K562 (cell line): Measurements from ENCODE around the gene GSS. TPM values are rescaled to one million over a fixed set of nuclear protein-coding genes. Genes with fewer than 3 reads are reported as not detected.

ENCODE experiments used
- E2F3 ChIP-seq: fragments of 250-450 bp; sonication (Bioruptor Pico); IDR thresholded peaks from 2 replicates; pipeline ENCODE4 v1.4.0; 2020; ENCODE audit warnings: mild to moderate bottlenecking
- ETV5 ChIP-seq: sonication (generic); formaldehyde crosslinking; IDR thresholded peaks from 2 replicates; pipeline ENCODE4 v1.4.0; 2020; ENCODE audit warnings: low read depth, mild to moderate bottlenecking, missing genetic modification reagents
- KLF13 ChIP-seq: fragments of 450-650 bp; IDR thresholded peaks from 2 replicates; pipeline ENCODE4 v1.6.1; 2016; ENCODE audit warnings: missing genetic modification characterization, low read depth, mild to moderate bottlenecking, missing compliant biosample characterization, moderate library complexity, borderline replicate concordance
- MCM2 ChIP-seq: fragments of 450-650 bp; IDR thresholded peaks from 2 replicates; pipeline ENCODE4 v1.6.1; 2017; ENCODE audit warnings: low read depth, mild to moderate bottlenecking
- POLR2AphosphoS2 ChIP-seq: IDR thresholded peaks from 2 replicates; pipeline ENCODE4 v1.6.1; 2012; ENCODE audit warnings: low read length, improper control_type of control experiment
- SIRT6 ChIP-seq: IDR thresholded peaks from one replicate; pipeline ENCODE4 v1.6.1; 2012; ENCODE audit warnings: low read depth, mild to moderate bottlenecking, control low read depth, inconsistent platforms, low read length, moderate library complexity
- SRSF9 ChIP-seq: fragments of 200-400 bp; formaldehyde crosslinking; IDR thresholded peaks from 2 replicates; pipeline ENCODE4 v1.6.1; 2017; ENCODE audit warnings: low read depth, low read length, borderline replicate concordance
- ZBTB1 ChIP-seq: sonication (generic); formaldehyde crosslinking; IDR thresholded peaks from 2 replicates; pipeline ENCODE4 v1.8.1; 2023; ENCODE audit warnings: missing genetic modification reagents, low read depth, mild to moderate bottlenecking, borderline replicate concordance
- ZKSCAN8 ChIP-seq: fragments of 200-800 bp; sonication (Bioruptor generic); IDR thresholded peaks from 2 replicates; pipeline ENCODE4 v1.6.1; 2016; ENCODE audit warnings: missing genetic modification characterization, missing compliant biosample characterization
- ZNF174 ChIP-seq: fragments of 250-450 bp; sonication (Bioruptor Pico); IDR thresholded peaks from 2 replicates; pipeline ENCODE4 v1.4.0; 2020; ENCODE audit warnings: mild to moderate bottlenecking
- ZNF830 ChIP-seq: fragments of 250-450 bp; sonication (Bioruptor Pico); IDR thresholded peaks from 2 replicates; pipeline ENCODE4 v1.5.0; 2021; ENCODE audit warnings: mild to moderate bottlenecking
- polyA plus RNA-seq, 8 experiments: library from polyadenylated mRNA; depleted of rRNA in 4 of 8; stranded (reverse) in 5 of 8; unstranded in 3 of 8; fragments of >200 nt; fragmentation: Nextera tagmentation in 2 of 8; fragmentation: Illumina TruSeq in 1 of 8; extraction: Ambion mirVana in 2 of 8; extraction: Trizol in 1 of 8; gene quantifications; 2 replicates each; pipeline versions ENCODE4 v1.2.1 to v1.2.3, GENCODE V29; 2011 to 2014; ENCODE audit warnings: inconsistent platforms in 1 of 8, missing spikeins in 1 of 8
- total RNA-seq, 7 experiments: library from RNA; depleted of rRNA in 6 of 7; stranded (reverse); fragments of >200 nt in 6 of 7; fragmentation: Illumina TruSeq in 2 of 7; extraction: Trizol in 2 of 7; gene quantifications; 2 replicates each; pipeline versions ENCODE4 v1.2.1 to v1.2.3, GENCODE V29; 2011 to 2021; ENCODE audit warnings: low replicate concordance in 1 of 7
- TF ChIP-seq, protein P1 (sequence below): fragments of 450-650 bp; formaldehyde crosslinking; conservative IDR thresholded peaks from 2 replicates; pipeline ENCODE4 v1.4.0; 2022; ENCODE audit warnings: mild to moderate bottlenecking, missing genetic modification characterization
- TF ChIP-seq, protein P2 (sequence below): fragments of 250-450 bp; sonication (Bioruptor Pico); IDR thresholded peaks from 2 replicates; pipeline ENCODE4 v1.5.0; 2021; ENCODE audit warnings: mild to moderate bottlenecking, borderline replicate concordance
- TF ChIP-seq, protein P3 (sequence below): IDR thresholded peaks from 2 replicates; pipeline ENCODE4 v1.6.1; 2012; ENCODE audit warnings: low read depth, low read length, improper control_type of control experiment, borderline replicate concordance
- TF ChIP-seq, protein P4 (sequence below): fragments of 250-450 bp; sonication (Bioruptor Pico); IDR thresholded peaks from 2 replicates; pipeline ENCODE4 v1.4.0; 2020; ENCODE audit warnings: mild to moderate bottlenecking
- TF ChIP-seq, protein P5 (sequence below): sonication (generic); formaldehyde crosslinking; IDR thresholded peaks from 2 replicates; pipeline ENCODE4 v1.4.0; 2020; ENCODE audit warnings: mild to moderate bottlenecking, missing genetic modification reagents
- TF ChIP-seq, protein P6 (sequence below): sonication (generic); formaldehyde crosslinking; IDR thresholded peaks from 2 replicates; pipeline ENCODE4 v1.8.1; 2023; ENCODE audit warnings: mild to moderate bottlenecking, missing genetic modification reagents

GSS gene
- total and polyA plus RNA-seq, 9 of the 15 experiments (the other 6 are each of a cell fraction or from before 2014, with no cell fraction given), result 18.4 to 165 (median 89.4) TPM

DNA sequence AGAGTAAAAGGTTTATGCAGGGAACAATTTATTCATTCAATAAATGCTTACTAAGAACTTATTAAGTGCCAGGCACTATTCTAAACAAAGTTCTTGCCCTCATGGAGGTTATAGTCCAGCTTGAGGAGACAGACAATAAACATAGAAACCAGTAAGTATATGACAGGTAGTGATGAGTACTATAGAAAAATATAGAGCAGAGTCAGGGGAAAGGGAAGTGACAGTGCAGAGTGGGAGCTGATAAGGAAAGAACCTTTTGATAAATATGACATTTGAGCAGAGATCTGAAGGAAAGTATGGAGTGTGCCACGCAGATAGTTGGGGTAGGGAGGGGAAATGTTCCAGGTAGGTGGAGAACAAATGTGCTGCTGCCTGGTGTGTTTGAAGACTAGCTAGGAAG is 67.1 kb downstream of the GSS start (continued):
- TF ChIP-seq, protein P1, sequence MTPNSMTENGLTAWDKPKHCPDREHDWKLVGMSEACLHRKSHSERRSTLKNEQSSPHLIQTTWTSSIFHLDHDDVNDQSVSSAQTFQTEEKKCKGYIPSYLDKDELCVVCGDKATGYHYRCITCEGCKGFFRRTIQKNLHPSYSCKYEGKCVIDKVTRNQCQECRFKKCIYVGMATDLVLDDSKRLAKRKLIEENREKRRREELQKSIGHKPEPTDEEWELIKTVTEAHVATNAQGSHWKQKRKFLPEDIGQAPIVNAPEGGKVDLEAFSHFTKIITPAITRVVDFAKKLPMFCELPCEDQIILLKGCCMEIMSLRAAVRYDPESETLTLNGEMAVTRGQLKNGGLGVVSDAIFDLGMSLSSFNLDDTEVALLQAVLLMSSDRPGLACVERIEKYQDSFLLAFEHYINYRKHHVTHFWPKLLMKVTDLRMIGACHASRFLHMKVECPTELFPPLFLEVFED, result 0 out of 2 replicates have a peak, but pooled peaks have one; percentile 54
- TF ChIP-seq ZNF174 (no peak), ETV5 (CRISPR knock-in tag) (no peak), ZKSCAN8 (CRISPR knock-in tag) (0 out of 2 replicates have a peak, but pooled peaks have one; percentile 43), MCM2 (no peak), SIRT6 (no peak), ZBTB1 (CRISPR knock-in tag) (no peak), ZNF830 (CRISPR knock-in tag) (no peak), E2F3 (CRISPR knock-in tag) (no peak), KLF13 (tag) (no peak), POLR2AphosphoS2 (peak; percentile 67; the same call in 1 of the 2 replicates), SRSF9 (no peak)
- TF ChIP-seq, protein P2, sequence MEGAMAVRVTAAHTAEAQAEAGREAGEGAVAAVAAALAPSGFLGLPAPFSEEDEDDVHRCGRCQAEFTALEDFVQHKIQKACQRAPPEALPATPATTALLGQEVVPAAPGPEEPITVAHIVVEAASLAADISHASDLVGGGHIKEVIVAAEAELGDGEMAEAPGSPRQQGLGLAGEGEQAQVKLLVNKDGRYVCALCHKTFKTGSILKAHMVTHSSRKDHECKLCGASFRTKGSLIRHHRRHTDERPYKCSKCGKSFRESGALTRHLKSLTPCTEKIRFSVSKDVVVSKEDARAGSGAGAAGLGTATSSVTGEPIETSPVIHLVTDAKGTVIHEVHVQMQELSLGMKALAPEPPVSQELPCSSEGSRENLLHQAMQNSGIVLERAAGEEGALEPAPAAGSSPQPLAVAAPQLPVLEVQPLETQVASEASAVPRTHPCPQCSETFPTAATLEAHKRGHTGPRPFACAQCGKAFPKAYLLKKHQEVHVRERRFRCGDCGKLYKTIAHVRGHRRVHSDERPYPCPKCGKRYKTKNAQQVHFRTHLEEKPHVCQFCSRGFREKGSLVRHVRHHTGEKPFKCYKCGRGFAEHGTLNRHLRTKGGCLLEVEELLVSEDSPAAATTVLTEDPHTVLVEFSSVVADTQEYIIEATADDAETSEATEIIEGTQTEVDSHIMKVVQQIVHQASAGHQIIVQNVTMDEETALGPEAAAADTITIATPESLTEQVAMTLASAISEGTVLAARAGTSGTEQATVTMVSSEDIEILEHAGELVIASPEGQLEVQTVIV (CRISPR knock-in tag), result no peak
- TF ChIP-seq, protein P3, sequence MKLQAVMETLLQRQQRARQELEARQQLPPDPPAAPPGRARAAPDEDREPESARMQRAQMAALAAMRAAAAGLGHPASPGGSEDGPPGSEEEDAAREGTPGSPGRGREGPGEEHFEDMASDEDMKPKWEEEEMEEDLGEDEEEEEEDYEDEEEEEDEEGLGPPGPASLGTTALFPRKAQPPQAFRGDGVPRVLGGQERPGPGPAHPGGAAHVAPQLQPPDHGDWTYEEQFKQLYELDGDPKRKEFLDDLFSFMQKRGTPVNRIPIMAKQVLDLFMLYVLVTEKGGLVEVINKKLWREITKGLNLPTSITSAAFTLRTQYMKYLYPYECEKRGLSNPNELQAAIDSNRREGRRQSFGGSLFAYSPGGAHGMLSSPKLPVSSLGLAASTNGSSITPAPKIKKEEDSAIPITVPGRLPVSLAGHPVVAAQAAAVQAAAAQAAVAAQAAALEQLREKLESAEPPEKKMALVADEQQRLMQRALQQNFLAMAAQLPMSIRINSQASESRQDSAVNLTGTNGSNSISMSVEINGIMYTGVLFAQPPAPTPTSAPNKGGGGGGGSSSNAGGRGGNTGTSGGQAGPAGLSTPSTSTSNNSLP, result peak; percentile 63
- TF ChIP-seq, protein P4, sequence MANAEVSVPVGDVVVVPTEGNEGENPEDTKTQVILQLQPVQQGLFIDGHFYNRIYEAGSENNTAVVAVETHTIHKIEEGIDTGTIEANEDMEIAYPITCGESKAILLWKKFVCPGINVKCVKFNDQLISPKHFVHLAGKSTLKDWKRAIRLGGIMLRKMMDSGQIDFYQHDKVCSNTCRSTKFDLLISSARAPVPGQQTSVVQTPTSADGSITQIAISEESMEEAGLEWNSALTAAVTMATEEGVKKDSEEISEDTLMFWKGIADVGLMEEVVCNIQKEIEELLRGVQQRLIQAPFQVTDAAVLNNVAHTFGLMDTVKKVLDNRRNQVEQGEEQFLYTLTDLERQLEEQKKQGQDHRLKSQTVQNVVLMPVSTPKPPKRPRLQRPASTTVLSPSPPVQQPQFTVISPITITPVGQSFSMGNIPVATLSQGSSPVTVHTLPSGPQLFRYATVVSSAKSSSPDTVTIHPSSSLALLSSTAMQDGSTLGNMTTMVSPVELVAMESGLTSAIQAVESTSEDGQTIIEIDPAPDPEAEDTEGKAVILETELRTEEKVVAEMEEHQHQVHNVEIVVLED (CRISPR knock-in tag), result no peak
- TF ChIP-seq, protein P5, sequence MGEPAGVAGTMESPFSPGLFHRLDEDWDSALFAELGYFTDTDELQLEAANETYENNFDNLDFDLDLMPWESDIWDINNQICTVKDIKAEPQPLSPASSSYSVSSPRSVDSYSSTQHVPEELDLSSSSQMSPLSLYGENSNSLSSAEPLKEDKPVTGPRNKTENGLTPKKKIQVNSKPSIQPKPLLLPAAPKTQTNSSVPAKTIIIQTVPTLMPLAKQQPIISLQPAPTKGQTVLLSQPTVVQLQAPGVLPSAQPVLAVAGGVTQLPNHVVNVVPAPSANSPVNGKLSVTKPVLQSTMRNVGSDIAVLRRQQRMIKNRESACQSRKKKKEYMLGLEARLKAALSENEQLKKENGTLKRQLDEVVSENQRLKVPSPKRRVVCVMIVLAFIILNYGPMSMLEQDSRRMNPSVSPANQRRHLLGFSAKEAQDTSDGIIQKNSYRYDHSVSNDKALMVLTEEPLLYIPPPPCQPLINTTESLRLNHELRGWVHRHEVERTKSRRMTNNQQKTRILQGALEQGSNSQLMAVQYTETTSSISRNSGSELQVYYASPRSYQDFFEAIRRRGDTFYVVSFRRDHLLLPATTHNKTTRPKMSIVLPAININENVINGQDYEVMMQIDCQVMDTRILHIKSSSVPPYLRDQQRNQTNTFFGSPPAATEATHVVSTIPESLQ, result no peak
- TF ChIP-seq, protein P6, sequence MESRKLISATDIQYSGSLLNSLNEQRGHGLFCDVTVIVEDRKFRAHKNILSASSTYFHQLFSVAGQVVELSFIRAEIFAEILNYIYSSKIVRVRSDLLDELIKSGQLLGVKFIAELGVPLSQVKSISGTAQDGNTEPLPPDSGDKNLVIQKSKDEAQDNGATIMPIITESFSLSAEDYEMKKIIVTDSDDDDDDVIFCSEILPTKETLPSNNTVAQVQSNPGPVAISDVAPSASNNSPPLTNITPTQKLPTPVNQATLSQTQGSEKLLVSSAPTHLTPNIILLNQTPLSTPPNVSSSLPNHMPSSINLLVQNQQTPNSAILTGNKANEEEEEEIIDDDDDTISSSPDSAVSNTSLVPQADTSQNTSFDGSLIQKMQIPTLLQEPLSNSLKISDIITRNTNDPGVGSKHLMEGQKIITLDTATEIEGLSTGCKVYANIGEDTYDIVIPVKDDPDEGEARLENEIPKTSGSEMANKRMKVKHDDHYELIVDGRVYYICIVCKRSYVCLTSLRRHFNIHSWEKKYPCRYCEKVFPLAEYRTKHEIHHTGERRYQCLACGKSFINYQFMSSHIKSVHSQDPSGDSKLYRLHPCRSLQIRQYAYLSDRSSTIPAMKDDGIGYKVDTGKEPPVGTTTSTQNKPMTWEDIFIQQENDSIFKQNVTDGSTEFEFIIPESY (CRISPR knock-in tag), result no peak
